ENCODE data around the gene KLHL2.
"Not testable (repeated sequence)": the region's sequence is repeated elsewhere in the genome, so short reads cannot be mapped to it uniquely, and the experiment has no call there.

KLHL2 gene, protein sequence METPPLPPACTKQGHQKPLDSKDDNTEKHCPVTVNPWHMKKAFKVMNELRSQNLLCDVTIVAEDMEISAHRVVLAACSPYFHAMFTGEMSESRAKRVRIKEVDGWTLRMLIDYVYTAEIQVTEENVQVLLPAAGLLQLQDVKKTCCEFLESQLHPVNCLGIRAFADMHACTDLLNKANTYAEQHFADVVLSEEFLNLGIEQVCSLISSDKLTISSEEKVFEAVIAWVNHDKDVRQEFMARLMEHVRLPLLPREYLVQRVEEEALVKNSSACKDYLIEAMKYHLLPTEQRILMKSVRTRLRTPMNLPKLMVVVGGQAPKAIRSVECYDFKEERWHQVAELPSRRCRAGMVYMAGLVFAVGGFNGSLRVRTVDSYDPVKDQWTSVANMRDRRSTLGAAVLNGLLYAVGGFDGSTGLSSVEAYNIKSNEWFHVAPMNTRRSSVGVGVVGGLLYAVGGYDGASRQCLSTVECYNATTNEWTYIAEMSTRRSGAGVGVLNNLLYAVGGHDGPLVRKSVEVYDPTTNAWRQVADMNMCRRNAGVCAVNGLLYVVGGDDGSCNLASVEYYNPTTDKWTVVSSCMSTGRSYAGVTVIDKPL

DNA sequence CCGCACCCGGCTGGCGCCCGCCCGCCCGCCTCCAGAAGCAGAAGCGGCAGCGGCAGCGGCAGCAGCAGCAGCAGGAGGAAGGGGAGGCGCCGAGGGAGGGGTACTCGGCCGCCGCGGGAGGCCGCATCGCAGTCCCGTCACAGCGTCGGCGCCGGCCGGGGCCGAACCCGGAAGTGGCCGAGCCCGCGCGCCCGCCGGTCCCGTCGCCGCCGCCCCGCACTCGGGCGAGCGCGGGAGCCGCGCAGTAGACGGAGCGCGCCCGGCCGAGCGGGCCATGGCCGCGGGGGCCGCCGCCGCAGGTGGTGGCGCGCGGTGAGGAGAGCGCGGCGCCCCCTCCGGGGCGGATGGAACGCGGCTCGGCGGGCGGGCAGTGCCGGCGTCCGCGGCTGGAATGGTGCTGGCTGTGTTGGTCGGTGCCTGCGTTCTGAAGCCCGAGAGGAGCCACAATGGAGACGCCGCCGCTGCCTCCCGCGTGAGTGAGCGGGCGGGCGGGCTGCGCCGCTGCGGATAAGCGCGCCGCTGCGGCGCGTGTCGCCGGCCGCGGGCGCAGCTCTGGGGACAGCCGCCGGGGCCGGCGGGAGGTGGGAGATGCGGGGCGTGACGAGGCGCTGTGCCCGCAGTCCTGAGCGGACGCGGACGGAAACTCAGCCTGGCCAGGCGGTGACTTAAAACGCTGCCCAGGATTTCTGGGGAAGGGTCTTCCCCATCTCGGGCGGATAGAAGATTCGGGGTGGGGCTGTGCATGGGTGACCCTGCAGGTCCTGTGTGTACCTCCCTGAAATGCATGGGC is at the start of gene KLHL2:
KLHL2 (plus strand) TSS at position 131 of the 790 bp plus-strand sequence; CDS start at position 447, 316 bp downstream.
- peak; percentile 52 to 57 for DNase-seq (ENCODE audit: extremely low read depth in 1 of 2, low read depth in 1 of 2)

DNA sequence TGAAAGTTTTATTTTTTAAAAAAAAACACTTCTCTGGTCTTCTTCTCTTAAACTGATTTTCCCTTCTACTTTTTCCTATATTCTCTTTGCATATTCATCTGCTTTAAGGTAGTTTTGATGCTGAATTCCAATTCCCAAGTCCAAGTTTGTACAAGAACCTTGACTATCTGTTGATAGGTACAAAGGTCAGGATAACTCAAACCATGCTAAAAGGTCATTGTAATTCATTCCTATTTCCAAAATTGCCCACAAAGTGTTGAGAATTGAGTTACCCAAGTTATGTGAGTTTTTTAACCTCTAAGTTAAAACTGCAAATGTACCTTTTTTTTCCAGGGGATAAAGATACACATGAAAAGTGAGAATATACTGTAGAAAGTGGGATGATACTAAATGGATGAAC is 48.6 kb upstream of the KLHL2 start:
- no peak for DNase-seq (ENCODE audit: extremely low read depth in 1 of 2, low read depth in 1 of 2)

DNA sequence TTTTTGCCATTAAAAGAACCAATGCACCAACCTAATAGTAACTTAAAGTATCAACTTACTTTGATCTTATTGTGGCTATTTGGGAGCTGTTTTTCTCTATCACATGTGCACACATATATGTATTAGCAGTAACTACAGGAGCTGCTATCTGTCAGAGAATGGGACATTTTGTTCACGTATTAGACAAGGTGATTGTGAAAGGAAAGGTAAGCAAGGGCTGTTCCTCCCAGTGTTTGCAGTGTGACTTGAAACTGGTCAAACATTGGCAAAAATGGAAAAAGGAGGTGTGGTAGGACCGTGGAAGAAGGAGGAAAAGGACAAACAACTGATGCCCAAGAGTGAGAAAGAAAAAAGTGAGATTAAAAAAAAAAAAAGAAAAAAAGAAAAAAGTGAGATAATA is 43.1 kb upstream of the KLHL2 start:
- DNase-seq (ENCODE audit: extremely low read depth in 1 of 2, low read depth in 1 of 2), result no peak

DNA sequence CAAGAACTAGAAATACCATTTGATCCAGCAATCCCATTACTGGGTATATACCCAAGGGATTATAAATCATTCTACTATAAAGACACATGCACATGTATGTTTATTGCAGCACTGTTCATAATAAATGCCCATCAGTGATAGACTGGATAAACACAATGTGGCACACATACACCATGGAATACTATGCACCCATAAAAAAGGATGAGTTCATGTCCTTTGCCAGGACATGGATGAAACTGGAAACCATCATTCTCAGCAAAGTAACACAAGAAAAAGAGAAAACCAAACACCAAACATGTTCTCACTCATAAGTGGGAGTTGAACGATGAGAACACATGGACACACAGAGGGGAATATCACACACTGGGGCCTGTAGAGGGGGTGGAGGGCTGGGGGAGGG is 40.5 kb upstream of the KLHL2 start:
- DNase-seq (ENCODE audit: extremely low read depth in 1 of 2, low read depth in 1 of 2), result not testable (repeated sequence)

DNA sequence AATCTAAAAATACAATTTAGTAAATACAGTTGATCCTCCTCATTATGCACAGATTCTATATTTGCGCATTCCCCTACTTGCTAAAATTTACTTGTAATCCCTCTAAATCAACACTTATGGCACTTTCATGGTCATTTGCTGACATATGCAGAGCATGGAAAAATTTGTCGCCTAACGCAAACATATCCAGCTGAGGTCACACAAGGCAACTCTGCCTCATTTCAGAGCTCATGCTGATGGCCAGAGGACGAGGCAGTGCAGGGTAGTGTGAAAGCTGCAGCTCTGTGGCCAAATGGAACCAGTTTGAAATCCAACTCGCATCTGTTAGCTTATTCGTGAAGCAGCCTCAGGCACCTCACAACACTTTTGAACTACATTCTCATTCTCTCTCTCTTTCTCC is 39.7 kb upstream of the KLHL2 start:
- no peak for DNase-seq (ENCODE audit: extremely low read depth in 1 of 2, low read depth in 1 of 2)

DNA sequence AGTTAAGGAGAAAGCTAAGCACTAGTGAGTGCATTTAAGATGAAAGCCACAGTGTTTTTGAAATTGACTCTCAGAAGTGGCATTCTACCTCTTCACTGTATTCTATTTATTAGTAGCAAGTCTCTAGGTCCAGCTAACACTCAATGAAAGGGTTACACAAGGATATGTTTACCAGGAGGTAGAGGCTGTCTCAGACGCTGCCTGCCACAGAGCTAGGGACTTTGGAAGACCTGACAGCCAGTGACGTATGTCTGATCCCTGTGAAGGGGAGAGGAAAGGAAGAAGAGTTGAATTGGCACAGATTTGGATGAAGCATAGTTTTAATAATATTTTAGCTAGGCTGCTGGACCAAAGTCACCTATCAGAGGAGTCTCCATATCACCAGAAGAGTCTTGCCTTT is 36.5 kb upstream of the KLHL2 start:
- no peak for DNase-seq (ENCODE audit: extremely low read depth in 1 of 2, low read depth in 1 of 2)

DNA sequence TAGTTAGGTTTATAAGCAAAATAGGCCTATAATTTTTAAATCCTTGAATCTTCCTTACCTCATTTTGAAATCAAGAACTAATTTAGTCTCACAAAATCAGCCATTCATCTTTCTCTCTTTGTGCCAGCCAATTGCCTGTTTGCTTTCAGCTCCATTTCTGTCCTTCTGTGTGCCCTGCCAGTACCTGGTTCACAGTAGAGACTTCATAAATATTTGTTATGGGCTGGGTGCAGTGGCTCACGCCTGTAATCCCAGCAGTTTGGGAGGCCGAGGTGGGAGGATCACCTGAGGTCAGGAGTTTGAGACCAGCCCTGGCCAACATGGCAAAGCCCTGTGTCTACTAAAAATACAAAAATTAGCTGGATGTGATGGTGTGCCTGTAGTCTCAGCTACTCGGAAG is 31.9 kb upstream of the KLHL2 start:
- DNase-seq (ENCODE audit: extremely low read depth in 1 of 2, low read depth in 1 of 2), result not testable (repeated sequence)

DNA sequence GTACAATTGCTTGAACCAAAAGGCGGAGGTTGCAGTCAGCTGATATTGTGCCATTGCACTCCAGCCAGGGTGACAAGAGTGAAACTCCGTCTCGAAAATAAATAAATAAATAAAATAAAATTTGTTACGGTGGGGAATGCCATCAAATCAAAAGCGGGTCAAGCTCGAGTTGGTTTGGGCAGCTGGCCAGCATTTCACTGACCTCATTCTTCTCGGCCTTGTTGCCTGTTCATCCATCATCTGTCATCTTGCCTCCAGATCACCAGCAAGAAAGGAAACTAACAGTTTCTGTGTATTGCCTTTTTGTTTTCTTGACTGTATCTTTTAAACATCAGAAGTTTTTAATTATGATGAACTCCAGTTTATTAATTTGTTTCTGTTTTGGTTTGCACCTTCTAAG is 31.5 kb upstream of the KLHL2 start:
- no peak for DNase-seq (ENCODE audit: extremely low read depth in 1 of 2, low read depth in 1 of 2)

DNA sequence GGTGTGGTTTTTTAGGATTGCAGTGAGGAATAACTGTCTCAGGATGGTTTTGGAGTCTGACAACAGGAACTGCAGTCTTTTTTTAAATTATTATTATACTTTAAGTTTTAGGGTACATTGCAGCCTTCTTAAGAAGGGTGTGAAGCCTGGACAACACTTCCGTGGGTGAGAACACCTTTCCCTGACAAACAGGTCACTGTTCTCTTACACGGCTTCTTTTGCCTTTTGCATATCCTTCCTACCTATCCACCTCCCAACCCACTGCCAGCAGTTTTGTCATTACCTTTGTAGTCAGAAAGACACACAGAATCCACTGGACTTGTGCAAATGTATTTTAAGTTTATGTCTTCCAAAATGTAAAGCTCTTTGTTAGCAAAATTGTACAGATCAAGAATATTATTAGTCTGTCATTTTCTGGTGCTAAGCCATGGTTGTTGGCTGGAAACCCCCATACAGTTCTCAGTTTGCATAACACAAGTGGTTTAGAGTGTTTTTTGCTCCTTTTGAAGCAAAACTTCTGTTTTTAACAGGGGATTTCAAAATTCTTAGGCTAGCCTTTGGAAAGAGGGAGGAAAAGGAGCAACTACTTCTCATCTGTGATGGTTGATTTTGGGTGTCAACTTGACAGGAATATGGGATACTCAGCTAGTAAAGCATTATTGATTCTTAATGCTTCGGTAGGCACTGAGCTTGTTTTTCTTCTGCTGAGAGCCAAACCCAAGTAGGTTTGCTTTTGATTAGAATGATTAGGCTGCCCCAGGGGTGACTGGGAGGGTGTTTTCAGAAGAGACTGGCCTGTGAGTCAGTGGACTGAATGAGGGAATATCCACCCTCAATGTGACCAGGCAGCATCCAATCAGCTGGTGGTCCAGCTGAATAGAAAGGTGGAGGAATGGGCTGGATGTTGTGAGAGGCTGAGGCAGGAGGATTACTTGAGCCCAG is 29.4 kb upstream of the KLHL2 start:
- DNase-seq (ENCODE audit: extremely low read depth in 1 of 2, low read depth in 1 of 2), result no peak

DNA sequence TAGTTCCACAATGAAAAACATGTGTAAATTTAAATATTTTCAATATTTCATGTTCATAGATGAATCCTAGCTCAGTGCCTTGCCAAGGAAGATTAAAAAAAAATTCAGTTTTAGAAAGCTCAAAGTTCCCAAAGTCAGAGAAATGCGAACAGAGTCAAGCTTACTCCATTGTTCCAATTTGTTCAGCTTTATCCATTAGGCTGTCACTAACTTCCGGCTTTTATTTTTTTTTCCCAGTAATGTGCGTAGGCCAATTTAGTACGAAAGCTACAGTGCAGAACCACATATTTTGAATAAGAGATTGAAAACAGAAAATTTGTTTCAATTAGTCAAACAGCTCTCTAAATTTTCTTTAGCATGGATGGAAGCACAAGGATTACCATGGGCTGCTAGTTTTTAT is 23.1 kb upstream of the KLHL2 start:
- DNase-seq (ENCODE audit: extremely low read depth in 1 of 2, low read depth in 1 of 2), result no peak

DNA sequence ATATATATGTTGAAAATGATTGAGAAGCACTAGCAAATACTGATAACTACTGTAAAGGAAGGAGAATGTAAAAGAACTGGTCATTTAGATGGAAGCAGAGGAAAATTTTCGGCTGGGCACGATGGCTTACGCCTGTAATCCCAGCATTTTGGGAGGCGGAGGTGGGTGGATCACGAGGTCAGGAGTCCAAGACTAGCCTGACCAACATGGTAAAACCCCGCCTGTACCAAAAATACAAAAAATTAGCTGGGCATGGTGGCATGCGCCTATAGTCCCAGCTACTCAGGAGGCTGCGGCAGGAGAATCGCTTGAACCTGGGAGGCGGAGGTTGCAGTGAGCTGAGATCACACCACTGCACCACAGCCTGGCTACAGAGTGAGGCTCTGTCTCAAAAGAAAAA is 22.4 kb upstream of the KLHL2 start:
- not testable (repeated sequence) for DNase-seq (ENCODE audit: extremely low read depth in 1 of 2, low read depth in 1 of 2)

DNA sequence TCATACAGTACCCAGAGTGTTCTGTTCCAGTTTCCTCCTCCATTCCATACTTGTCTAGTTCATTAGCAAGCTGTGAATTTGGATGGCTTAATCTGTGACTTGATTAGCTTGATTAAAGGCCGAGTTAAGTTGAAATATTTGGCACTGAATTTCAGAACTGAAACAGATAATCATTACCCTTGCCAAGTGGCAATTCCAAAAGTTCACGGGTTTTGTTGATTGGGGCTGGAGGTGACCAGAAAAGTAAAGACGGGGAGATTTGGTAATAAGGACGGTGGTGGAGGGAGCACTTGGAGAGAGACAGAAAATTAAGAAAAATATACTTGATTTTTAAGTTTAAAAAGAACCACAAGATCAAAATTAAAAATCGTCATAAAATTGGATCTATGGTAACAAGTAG is 21.9 kb upstream of the KLHL2 start:
- DNase-seq (ENCODE audit: extremely low read depth in 1 of 2, low read depth in 1 of 2), result no peak

DNA sequence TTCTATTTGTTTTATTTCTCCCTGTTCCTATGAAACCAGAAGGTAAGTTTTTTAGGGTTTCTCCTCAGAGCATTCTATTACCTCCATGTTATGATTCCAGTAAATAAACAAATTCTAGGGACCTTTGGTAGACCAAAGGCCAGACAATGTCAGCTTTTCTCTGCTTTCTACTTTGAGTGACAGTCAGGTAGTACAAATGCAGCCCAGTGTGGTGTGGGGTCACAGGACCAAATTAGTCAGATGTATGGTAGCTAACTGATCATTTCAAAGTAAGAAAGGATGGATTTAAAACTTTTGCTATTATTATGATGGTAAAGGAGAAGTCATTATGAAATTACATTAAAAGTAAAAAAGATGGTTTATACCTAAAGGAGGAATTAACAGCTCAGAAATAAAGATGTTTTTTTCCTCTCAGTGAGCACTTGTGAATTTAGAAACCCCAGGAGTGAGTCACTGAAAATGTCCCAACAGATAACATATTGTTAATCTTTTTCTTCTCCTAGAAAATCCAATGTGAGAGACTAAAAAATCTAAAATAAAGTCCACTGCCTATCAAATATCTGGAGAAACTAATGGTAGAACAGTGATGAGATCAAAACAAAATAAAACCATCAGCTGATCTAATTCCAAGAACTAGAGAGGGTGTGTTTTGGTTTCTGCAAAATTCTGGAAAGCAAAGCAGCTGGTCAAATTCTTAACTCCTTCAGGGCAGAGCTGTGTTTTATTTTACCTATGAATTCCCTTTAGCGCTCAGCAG is 16.6 kb upstream of the KLHL2 start:
- DNase-seq (ENCODE audit: extremely low read depth in 1 of 2, low read depth in 1 of 2), result no peak

DNA sequence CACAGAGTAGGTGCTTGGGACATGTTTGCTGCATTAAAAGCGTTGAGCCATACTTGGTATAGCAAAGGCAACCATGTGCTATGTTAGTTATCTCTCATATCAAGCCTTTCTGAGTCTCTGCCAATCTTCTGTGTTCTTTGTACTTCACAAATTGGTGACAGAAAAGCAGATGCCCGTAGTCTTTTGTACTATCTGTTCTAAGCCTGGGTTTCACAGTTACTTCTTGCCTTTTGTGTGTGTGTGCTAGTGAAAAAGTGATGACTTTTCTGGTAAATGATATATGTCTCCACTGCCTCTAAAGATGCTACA is 16.1 kb upstream of the KLHL2 start:
- DNase-seq (ENCODE audit: extremely low read depth in 1 of 2, low read depth in 1 of 2), result no peak

DNA sequence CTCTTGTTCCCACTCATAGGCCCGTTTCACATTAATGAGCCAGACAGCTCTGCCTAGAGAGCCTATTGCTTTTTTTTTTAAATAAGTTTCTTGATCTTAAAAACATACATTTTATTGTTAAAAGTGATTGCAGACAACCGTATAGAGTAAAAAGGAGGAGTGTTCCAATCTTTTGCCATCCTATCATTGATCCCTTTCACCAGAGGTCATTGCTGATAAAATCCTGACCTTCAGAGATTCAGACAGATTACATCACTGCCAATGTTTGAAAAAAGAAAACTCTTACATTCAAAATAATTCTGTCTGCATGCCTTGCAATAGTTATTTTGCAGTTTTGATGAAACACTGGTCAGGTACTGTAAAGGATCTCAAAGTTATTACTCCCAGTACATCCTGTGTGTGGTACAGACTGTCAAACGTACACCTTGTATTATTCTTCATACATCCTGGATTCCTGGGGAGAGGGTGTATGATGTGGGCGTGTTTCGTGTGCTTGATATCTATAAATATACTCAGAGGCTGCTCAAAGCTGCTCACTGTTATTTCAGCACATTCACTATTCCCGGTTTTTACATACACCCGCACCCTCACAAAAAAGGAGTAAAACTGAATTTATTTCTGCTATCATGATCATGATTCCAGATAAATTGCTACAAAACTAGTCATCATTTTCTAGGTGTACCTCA is 15.4 kb upstream of the KLHL2 start:
- no peak for DNase-seq (ENCODE audit: extremely low read depth in 1 of 2, low read depth in 1 of 2)

DNA sequence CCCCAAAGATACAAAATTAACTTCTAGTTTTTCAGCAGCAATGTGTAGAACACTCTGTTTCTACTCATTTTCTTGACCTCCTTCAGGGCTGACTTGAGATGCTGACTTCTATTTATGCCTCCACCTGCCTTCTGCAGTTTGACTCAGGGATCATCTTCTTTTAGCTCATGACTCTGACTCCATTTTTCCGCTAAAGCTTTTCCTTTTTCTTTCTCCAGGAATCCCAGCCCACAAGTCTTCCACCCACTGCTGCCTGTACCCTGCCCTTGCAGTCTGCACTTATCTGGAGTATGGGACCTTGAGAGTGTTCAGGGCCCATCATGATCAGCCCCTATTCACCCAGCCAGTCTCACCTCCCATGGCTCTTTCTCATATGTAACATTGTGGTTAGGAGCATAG is 14.9 kb upstream of the KLHL2 start:
- DNase-seq (ENCODE audit: extremely low read depth in 1 of 2, low read depth in 1 of 2), result no peak

DNA sequence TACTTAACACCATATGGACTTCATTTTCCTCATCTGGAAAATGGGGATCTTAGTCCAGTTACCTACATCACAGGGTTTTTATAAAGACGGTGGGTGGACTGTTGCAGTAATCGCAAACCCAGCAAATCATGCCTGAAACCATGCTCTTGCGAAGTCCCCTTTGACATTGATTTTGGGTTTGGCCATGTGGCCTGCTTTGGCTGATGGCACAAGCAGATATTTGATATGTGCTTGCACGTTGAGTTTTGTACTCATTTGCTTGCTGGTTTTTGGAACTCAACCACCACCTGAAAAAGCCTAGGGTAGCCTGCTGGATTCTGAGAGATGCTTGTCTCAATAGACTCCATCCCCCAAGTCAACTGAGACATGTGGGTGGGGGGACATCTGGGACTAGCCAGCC is 14.4 kb upstream of the KLHL2 start:
- DNase-seq (ENCODE audit: extremely low read depth in 1 of 2, low read depth in 1 of 2), result no peak

DNA sequence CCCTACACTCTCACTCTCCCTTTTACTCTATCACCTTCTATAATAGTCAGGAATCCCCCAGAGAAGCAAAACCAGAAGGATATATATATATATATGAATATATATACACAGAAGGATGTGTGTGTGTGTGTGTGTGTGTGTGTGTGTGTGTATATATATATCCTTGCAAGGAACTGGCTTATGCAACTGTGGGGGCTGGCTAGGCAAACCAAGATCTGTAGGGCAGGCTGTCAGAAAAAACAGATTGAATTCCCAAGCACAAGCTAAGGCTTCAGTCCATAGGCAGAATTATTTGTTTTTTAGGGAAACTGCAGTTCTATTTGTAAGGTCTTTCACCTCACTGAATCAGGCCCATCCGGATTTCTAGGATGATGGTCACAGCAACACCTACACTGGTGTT is 13.0 kb upstream of the KLHL2 start:
- DNase-seq (ENCODE audit: extremely low read depth in 1 of 2, low read depth in 1 of 2), result no peak

DNA sequence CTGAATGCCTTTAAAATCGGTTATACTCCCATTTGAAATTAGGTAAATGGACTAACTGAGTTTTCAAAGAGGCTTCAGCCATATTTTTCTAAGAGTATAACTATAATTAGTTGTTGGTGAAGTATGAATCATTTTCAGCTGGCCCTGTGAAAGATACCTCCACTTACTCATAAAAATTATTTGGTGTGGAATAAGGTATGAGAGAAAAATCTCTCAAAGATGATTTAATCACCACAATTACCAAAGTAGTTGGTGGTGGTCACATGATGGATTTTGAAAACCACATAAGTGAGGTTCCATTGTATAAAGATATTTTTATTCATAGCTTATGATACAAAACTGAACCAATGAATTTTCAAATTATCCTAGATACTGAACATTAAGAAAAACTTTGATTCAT is 9.0 kb upstream of the KLHL2 start:
- no peak for DNase-seq (ENCODE audit: extremely low read depth in 1 of 2, low read depth in 1 of 2)

DNA sequence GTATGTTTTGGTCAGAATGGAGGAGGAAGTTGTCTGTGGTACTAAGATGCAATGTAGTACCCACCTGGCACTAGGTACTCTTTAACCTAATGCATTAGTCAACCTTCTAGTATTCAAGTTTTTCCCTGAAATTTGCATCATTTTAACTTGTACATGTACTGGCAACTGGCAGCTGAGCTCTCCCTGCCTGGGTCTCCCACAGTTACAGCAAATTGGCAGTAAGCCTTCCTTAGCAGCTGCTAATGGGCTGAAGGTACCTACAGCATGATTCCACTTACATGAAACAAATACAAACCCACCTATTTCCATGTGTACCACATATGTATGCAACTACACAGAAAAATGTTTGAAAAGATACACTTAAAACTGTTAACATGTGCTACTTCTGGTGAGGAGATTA is 8.1 kb upstream of the KLHL2 start:
- no peak for DNase-seq (ENCODE audit: extremely low read depth in 1 of 2, low read depth in 1 of 2)
